ENCODE data around the gene RARA.

DNA sequence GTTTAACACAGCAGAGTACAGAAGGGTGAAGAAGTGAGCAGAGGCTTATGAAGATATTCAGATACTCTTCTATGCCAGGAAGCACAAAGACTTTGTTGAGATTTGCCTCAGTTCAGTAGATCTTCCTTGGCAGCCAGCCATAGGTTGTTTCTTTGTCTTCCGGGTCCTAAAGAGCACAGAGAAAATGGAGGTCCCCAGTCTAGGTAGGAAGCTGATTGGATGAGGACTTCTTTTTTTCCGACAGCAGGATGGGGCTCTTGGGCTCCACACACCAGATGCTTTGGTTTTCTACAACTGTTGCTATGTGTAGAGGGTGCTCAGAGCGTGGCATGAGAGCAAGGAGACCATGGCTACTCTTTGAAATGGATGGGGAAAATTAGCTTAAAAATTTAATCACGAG, 29.6 kb upstream of the RARA start:
- TF ChIP-seq, protein P1, sequence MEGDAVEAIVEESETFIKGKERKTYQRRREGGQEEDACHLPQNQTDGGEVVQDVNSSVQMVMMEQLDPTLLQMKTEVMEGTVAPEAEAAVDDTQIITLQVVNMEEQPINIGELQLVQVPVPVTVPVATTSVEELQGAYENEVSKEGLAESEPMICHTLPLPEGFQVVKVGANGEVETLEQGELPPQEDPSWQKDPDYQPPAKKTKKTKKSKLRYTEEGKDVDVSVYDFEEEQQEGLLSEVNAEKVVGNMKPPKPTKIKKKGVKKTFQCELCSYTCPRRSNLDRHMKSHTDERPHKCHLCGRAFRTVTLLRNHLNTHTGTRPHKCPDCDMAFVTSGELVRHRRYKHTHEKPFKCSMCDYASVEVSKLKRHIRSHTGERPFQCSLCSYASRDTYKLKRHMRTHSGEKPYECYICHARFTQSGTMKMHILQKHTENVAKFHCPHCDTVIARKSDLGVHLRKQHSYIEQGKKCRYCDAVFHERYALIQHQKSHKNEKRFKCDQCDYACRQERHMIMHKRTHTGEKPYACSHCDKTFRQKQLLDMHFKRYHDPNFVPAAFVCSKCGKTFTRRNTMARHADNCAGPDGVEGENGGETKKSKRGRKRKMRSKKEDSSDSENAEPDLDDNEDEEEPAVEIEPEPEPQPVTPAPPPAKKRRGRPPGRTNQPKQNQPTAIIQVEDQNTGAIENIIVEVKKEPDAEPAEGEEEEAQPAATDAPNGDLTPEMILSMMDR (conservative IDR thresholded peaks at IDR 0.05 in 1 of 2, IDR thresholded peaks at IDR 0.05 in 1 of 2; ENCODE audit: low read depth in 1 of 2, low read length in 2 of 2): no peak
- TF ChIP-seq EZH2 (IDR thresholded peaks at IDR 0.05; ENCODE audit: low read length, missing control alignments): no peak

Data from fibroblast of lung (primary cell).